GM18858 (cell line): ENCODE data around the gene IL17RC.

Experiments used
- ATAC-seq: cut with Tn5 transposase; IDR thresholded peaks from one replicate; pipeline ENCODE4 v1.9.1; 2021; ENCODE audit not compliant: unreplicated experiment

Gene IL17RC

DNA sequence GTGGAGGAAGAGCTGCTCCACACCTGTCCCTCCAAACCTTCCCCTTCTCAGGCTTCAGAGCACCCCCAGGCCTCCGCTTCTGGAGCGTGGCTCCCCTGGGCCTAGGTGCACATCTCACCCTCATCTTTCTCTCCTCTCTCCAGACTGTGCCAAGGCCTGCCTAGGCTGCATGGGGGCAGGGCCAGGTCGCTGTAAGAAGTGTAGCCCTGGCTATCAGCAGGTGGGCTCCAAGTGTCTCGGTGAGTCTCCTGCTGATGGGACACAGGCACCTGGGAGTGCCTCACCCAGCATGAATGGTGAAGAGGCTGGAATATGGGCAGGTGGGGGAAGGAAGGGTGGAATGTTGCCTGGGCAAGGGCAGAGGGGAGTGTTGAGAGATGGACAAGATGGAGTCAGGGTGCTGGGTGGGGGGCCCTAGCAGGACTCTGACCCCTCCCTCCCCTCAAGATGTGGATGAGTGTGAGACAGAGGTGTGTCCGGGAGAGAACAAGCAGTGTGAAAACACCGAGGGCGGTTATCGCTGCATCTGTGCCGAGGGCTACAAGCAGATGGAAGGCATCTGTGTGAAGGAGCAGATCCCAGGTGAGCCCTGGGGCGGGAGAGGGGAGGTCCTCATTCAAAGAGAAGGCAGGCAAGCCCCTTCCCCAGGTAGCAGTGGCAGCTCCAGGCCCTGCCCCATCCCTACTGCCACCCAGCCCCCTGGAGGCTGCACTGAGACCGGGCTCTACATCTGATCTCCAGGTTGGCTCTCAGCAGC is 26.2 kb downstream of the IL17RC start:
- ATAC-seq = no peak

- no peak for ATAC-seq
These were observed 27.4 kb downstream of the IL17RC start for GRCh38 chr3:9944271-9944670.

- ATAC-seq = no peak
These were observed 28.5 kb downstream of the IL17RC start for GRCh38 chr3:9945358-9945757.

DNA sequence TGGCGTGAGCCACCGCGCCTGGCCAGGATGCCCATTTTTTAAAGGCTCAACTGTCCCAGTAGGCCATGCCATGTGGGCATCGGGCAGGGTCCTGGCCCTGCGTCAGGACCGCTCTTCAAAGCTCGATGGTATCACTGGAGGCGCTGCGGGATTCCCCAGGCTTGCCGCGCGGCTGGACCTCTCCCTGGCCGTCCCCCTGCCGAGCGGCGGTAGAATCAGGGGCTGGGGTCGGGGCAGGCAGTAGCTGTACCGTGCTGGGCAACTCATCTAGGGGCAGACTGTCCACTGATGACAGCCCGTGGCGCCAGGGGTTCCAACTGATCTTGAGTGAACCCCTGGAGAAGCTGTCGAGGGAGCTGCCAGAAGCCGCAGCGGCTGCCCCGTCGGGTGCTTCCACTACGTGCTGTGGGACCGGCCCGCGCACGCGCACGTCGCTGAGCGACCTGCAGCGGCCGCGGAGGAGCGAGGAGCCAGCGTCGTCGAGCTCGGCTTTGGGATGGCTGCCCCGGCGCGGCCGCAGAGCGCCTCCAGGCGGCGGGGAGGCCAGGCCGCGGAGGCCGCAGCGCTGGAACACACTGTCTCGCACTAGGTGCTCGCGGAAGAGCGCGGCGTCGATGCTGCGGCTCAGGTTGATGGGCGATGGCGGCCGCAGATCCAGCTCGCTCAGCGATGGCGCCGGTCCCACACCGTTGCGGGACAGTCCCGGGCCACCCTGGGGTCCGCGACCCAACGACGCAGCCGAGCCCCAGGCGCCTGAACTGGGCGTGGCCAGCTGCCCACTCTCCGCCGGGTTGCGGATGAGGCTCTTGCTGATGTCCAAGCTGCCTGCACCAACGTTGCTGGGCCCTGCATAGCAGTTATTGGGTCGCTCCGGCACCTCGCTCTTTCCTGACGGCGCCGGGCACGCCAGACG is 29.5 kb downstream of the IL17RC start:
- ATAC-seq = no peak

- no peak for ATAC-seq
These were observed 30.4 kb downstream of the IL17RC start for GRCh38 chr3:9947025-9947995.

GRCh38 chr3:9948586-9948985 is 31.7 kb downstream of the IL17RC start:
- no peak for ATAC-seq

- no peak for ATAC-seq
These were observed 32.2 kb downstream of the IL17RC start for GRCh38 chr3:9949115-9949514.

DNA sequence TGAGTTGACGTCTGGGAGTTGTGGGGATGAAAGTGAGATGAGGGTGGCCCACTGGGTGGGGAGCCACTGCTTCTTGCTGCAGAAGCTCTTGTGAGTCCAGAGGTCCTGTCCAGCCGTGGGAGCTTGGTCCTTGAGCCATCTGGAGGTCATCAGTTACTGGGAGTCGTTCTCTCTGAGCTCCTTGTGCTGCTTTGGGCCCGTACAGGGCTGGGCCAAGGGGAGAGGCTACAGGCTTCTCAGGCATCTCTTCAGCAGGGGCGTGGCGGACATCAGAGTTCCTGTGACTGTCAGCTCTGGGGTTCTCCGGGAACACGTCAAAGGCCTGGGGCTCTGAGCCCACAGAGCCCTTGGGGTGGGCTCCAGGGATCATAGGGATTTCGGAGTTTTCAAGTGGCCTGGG is 32.7 kb downstream of the IL17RC start:
- no peak for ATAC-seq

- no peak for ATAC-seq
These were observed 34.2 kb downstream of the IL17RC start for GRCh38 chr3:9951126-9951525.

DNA sequence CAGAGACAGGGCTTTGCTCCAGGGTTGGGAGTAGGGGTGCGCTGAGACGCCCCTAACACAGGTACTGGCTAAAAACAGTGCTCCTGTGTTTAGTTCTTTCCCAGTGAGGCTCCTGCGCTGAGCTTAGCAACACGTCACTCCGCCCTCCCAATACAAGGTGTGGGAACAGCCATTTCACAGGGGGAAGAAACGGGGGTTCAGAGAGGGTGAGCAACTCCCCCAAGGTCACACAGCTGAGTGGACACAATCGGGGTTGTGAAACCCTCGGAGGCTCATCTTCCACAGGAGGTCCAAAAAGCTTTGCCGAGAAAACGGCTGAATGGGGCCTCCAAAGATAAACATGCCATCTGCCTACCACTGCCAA is 34.7 kb downstream of the IL17RC start:
- ATAC-seq = no peak

DNA sequence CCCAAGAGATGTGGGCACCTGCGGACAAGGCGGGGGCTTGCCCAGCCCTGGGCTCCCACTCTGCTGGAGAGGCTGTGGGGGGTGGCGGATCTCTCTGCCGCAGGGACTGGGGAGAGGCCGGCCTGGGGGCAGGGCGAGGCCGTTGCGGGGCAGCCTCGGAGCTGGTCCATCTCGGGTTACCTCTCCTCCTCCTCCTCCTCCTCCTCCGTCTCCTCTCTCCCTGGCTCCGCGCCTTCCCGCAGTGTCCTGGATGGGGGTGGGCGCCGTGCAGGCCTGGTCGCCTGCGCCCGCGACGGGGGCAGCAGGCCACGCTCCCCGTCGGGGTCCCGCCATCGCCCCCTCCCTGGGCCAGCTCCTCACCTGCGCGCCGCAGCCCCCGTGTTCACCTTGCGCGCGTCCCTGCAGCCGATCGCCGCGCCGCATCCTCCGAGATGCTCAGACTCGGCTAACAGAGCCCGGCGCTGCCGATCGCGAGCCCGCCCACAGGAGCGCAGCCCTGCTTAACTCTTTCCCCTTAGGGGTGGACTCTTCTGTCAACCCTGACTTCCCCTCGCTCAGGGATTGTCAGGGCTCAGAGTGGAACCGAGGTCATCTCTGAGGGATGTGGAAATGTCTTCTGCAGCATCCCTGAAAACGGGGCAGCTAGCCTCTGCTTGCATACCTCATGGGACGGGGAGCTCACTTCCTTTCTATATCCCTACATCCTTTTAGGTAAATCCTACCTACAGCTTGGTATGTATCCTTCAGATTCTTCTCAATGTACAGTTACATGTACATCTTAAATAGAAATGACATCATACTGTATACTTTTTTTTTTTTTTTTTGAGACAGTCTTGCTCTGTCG is 35.3 kb downstream of the IL17RC start, which contains the start of gene PRRT3:
Gene PRRT3, minus strand, starts transcription at position 447 of the 844 bp plus-strand sequence. CDS start 2,293 bp downstream, outside the sequence.
- peak; percentile 59 for ATAC-seq

DNA sequence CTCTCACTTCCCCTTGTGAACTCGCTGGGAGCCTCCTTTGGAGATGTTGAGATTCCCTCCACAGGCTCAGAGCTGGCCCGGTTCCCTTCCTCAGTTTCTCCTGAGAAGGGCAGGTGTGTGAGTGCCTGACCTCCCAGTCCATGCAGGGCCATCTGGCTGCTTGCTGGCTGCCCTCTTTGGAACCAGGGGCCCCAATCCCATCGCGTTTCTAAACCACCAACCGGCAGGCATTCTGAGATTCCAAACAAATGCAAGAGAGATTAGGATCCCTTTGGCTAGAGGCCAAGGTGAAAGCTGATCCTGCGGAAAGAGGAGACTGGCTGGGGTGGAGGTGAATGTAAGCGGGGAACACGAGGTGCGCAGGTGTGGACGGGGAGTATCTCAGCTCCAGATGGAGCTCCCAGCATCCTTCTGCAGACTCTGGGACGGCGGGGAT is 38.2 kb downstream of the IL17RC start:
- no peak for ATAC-seq

GRCh38 chr3:9955611-9956352 is 38.9 kb downstream of the IL17RC start:
- no peak for ATAC-seq

DNA sequence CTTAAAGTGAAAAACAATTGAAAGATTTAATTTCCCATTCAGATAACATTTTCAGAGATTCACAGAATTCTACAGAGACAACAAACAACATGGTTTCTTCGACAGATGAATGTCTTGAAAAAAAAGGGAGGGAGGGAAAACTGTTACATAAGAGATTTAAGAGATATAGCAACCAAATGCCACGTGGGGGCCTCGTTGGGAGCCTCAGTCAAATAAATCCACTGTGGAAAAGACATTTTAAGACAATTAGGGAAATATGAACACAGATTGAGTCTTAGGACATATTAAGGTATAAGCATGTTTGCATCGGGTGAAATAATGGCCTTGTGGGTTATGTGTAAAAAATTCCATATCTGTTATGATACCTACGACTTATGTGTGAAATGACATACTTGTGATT is 40.3 kb downstream of the IL17RC start:
- no peak for ATAC-seq

- no peak for ATAC-seq
These were observed 48.4 kb downstream of the IL17RC start for GRCh38 chr3:9965200-9965875.

DNA sequence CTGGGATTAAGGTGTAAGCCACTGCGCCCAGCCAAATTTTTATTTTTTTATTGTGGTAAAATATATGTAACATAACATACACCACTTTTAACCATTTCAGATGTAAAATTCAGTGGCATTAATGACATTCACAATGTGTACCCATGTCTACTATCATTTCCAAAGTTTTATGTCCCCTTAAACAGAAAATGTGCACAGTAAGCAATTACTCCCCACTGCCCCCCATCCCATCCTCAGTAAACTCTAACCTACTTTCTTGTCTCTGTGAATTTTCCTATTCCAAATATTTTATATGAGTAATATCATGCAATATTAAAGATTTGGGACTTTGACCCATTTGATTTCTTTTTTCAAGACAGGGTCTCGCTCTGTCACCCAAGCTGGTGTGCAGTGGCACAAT is 49.9 kb downstream of the IL17RC start:
- no peak for ATAC-seq

DNA sequence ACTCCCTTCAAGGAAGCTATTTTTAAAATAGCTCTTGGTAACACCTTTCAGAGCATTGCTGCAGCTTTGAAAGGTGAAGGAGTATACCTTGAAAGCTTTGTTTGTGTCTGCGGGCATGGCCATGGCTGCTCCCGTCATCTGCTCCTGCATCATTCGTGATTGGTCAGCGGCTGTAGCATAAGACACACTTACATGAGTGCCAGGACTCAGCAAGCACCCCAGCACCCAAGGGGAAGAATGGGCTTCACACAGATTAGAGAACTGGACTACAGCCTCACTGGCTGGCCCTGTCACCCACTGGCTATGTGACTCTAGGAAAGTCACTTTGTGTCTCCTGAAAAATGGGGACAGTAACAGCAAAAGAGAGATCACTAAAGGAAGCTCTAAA is 52.7 kb downstream of the IL17RC start:
- ATAC-seq = no peak

DNA sequence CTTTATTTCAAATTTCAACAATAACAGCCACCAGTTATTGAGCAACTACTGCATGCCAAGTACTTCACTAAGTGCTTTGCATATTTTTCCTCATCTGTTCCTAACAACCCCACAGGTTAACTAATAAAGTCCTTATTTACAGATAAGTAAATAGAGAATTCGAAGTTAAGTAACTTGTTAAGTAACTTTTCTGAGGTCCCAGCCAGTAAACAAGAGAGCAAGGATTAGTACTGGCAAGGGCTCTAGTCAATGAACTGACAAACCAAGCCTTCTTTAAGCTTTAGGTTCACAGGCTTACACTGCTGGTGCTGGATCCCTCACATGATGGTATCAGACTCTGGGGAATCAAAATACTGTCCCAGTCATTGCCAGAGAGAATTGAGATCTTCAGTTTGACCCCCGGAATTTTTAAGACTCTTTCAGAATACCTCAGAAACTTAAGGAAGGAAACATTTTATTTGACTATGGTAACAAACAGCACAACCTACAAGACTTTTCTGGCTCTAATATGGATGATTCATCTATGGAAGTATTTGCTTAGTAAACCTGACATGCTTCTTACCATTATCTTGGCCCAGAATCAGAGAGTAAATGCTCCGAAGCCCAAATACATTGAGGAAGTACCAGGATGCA is 53.2 kb downstream of the IL17RC start:
- ATAC-seq = no peak
